22Rv1 (cell line): ENCODE results near the gene SCFD2.

Experiments used
- CTCF ChIP-seq: fragments of 450-650 bp; IDR thresholded peaks from 2 replicates; pipeline ENCODE4 v1.5.1; 2017; ENCODE audit warnings: mild to moderate bottlenecking
- ZFX ChIP-seq: fragments of 450-650 bp; IDR thresholded peaks from 2 replicates; pipeline ENCODE4 v1.6.1; 2017; ENCODE audit warnings: antibody characterized with exemption, borderline replicate concordance

- no peak for TF ChIP-seq CTCF
- TF ChIP-seq ZFX, result no peak
These were observed 233.5 kb downstream of the SCFD2 start for GRCh38 chr4:53132132-53132891.
